ENCODE results near the gene DNM3.

DNM3 gene

DNA sequence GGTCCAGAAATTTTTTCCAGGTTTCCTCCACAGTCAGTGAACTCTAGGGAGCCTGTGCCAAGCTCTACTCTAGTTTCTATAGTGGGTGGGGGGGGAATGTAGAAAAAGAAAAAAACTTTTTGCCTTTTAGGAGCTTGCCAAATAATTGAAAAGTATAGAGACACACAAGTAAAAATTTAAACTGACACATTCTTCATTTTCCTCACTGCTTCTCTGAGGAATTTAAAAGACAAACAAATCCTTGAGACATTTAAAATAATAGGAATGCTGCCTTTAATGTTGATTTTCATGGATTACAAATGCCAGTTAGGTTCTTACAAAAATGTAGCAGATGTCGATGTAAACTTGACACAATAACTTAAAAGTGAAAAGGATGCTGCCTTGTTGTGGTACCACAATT lies 241.9 kb downstream of the DNM3 start:
- in situ Hi-C loops (cut with HindIII; ENCODE audit: low pct_ligation_motif_present, low sequenced_read_pairs): no loop called here
- H3K27ac ChIP-seq: no peak overlapping the region
- DNase-seq: no peak
- H3K36me3 ChIP-seq (replicated peaks): no peaks in the 10 kb centered on the region
- H3K27me3 ChIP-seq (replicated peaks): no peaks in the 10 kb centered on the region
- TF ChIP-seq, protein P1, sequence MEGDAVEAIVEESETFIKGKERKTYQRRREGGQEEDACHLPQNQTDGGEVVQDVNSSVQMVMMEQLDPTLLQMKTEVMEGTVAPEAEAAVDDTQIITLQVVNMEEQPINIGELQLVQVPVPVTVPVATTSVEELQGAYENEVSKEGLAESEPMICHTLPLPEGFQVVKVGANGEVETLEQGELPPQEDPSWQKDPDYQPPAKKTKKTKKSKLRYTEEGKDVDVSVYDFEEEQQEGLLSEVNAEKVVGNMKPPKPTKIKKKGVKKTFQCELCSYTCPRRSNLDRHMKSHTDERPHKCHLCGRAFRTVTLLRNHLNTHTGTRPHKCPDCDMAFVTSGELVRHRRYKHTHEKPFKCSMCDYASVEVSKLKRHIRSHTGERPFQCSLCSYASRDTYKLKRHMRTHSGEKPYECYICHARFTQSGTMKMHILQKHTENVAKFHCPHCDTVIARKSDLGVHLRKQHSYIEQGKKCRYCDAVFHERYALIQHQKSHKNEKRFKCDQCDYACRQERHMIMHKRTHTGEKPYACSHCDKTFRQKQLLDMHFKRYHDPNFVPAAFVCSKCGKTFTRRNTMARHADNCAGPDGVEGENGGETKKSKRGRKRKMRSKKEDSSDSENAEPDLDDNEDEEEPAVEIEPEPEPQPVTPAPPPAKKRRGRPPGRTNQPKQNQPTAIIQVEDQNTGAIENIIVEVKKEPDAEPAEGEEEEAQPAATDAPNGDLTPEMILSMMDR (IDR thresholded peaks at IDR 0.05; ENCODE audit: low read depth, low read length, missing control alignments): no peak
- no peak overlapping the region for H3K4me3 ChIP-seq (ENCODE audit: low read depth, low read length)

DNA sequence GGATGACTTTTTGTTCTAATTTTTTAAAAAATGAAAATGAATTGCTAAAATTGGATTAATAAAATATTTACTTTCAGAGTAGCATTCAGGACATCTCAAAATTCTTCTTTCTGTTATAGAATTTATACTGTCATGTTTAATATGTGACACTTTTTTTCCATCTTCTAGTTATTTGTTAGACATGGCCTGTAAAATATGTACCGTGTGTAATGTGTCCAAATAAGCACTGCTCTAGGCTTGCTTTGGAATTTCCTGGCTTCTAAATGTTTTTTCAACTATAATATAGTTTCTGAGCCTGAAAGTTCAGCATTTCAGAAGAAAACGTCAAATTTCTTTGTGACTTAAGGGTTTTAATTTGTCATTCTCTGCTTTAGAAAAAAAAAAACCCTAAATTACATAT lies 243.6 kb downstream of the DNM3 start:
- TF ChIP-seq, protein P1 (IDR thresholded peaks at IDR 0.05; ENCODE audit: low read depth, low read length, missing control alignments): no peak
- H3K36me3 ChIP-seq (replicated peaks): no peaks in the 10 kb centered on the region
- H3K27me3 ChIP-seq (replicated peaks): no peaks in the 10 kb centered on the region
- in situ Hi-C loops (cut with HindIII; ENCODE audit: low pct_ligation_motif_present, low sequenced_read_pairs): no loop called here
- H3K27ac ChIP-seq: no peak overlapping the region
- no peak overlapping the region for H3K4me3 ChIP-seq (ENCODE audit: low read depth, low read length)
- no peak for DNase-seq

DNA sequence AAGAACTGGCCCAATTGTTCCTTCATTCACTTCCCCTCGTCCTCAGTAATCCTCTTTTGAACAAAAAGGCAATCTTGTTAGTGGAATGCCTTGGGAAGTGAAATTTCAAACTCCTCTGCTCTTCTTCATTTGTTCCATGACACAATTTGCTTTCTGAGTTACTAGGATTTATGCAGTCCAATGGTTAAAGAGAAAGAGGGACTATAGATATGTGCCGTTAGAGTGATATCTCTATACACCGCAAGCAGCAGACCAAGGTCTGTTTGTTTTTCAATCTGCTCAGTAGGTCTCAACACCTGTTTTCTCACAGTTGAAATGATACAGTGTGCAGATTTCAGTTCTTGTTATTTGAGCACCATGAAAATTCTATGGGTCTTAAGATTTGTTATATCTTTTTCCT lies 244.0 kb downstream of the DNM3 start:
- in situ Hi-C loops (cut with HindIII; ENCODE audit: low pct_ligation_motif_present, low sequenced_read_pairs): no loop called here

DNA sequence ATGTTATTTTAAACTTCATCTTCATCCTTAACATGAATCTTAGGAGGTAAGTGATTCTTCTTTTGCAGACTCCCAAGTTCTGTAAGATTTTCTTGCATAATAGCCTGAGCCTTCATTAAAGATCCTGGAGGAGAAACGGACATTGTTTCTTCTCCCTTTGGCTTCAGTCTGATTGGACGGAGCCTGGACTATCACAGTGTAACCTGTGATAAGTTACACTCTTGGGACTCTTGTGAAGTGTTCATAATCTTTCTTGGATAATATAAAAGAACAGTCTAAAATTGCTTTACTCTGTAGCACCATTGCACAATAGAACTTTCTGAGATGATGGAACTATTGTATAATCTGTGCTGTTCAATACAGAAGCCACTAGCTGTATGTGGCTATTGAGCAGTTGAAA lies 244.8 kb downstream of the DNM3 start:
- TF ChIP-seq, protein P1 (IDR thresholded peaks at IDR 0.05; ENCODE audit: low read depth, low read length, missing control alignments): no peak
- in situ Hi-C loops (cut with HindIII; ENCODE audit: low pct_ligation_motif_present, low sequenced_read_pairs): no loop called here
- DNase-seq: no peak
- Histone ChIP-seq H3K27ac (no peak overlapping the region), H3K4me3 (ENCODE audit: low read depth, low read length) (no peak overlapping the region), H3K36me3 (replicated peaks) (no peaks in the 10 kb centered on the region), H3K27me3 (replicated peaks) (no peaks in the 10 kb centered on the region)

More for the DNA sequence above, 244.0 kb downstream of the DNM3 start:
- TF ChIP-seq, protein P1 (IDR thresholded peaks at IDR 0.05; ENCODE audit: low read depth, low read length, missing control alignments): no peak
- Histone ChIP-seq H3K27me3 (replicated peaks) (no peaks in the 10 kb centered on the region), H3K27ac (no peak overlapping the region), H3K4me3 (ENCODE audit: low read depth, low read length) (no peak overlapping the region), H3K36me3 (replicated peaks) (no peaks in the 10 kb centered on the region)
- DNase-seq: no peak

DNA sequence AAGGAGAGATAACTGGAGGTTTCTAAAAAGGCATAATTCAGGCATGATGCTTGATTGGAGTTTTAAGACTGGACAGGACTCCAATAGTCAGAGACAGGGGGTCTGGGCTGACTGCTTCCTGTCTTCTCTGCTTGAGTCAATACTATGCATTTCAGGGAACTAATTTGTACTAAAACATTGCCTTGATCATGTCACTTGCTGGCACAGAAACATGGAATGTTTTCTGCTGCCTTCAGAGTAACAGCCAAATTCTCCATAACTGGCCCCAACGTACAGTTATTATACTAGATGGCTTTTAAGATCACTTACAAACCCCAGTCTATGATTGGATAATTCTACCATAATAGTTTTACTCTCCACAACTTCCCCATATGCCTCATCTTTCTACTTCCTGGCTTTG lies 247.0 kb downstream of the DNM3 start:
- in situ Hi-C loops (cut with HindIII; ENCODE audit: low pct_ligation_motif_present, low sequenced_read_pairs): no loop called here
- TF ChIP-seq, protein P1 (IDR thresholded peaks at IDR 0.05; ENCODE audit: low read depth, low read length, missing control alignments): no peak

DNA sequence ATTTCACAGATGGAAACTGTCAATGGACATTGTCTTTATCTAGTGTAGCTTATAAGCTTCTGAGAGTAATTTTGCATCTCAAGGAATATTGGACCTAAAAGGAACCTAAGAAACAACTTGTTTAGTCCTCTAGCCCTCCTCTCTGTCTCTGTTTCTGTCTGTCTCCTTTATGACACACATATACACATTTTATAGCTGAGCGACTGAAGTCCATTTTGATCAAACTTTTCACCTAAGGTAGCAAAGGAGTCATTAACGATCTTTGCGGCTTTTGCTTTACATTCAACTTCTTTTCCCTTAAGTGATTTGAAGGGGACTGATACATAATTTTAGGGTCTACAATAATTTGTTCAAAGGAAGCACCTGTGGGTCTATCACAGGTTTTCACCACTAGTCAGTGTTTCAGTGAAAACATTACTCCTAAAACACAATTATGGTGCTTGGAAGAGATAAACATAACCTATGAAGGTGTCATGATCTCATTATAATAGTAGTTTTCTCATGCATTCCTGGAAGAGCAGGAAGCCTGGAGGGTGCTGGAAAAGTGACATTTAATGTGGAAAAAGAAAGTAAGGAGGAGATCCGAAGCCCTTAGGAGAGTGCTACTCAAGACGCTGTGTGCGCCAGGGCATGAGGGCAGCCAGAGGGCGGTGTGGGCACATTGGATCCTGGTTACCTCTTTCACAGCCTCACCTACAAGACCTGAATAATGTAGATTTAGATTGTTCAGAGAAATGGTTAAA lies 248.6 kb downstream of the DNM3 start:
- Histone ChIP-seq H3K4me3 (ENCODE audit: low read depth, low read length) (no peak overlapping the region), H3K27ac (no peak overlapping the region), H3K36me3 (replicated peaks) (no peaks in the 10 kb centered on the region), H3K27me3 (replicated peaks) (no peaks in the 10 kb centered on the region)
- DNase-seq: peak; percentile 44
- in situ Hi-C loops (cut with HindIII; ENCODE audit: low pct_ligation_motif_present, low sequenced_read_pairs): no loop called here
- TF ChIP-seq, protein P1 (IDR thresholded peaks at IDR 0.05; ENCODE audit: low read depth, low read length, missing control alignments): peak; percentile 85

More for the DNA sequence above, 247.0 kb downstream of the DNM3 start:
- Histone ChIP-seq H3K27me3 (replicated peaks) (no peaks in the 10 kb centered on the region), H3K27ac (no peak overlapping the region), H3K4me3 (ENCODE audit: low read depth, low read length) (no peak overlapping the region), H3K36me3 (replicated peaks) (no peaks in the 10 kb centered on the region)
- DNase-seq: no peak

Measured in brain microvascular endothelial cell (primary cell).